ENCODE data around the gene F12. TPM values are rescaled to one million over a fixed set of nuclear protein-coding genes. Genes with fewer than 3 reads are reported as not detected.

F12 gene
- total RNA-seq, 2 experiments from 2014 or later: 3.8 TPM; not detected in 1

GRCh38 chr5:177393990-177394389, 15.4 kb downstream of the F12 start:
- Histone ChIP-seq H2AFZ (ENCODE audit: low read length) (no peak overlapping the region), H3K36me3 (ENCODE audit: insufficient read depth, low read length) (no peaks in the 10 kb centered on the region), H3K9me3 (ENCODE audit: low read length) (no peaks in the 10 kb centered on the region), H3K27ac (ENCODE audit: low read depth, low read length, poor library complexity, severe bottlenecking) (no peak overlapping the region), H3K79me2 (ENCODE audit: insufficient read depth, low read depth, low read length) (no peaks in the 10 kb centered on the region), H3K4me3 (ENCODE audit: low read depth, low read length, poor library complexity, severe bottlenecking) (no peak overlapping the region), H4K20me1 (ENCODE audit: insufficient read depth, low read length) (no peaks in the 10 kb centered on the region), H3K9me2 (ENCODE audit: insufficient read depth, low read length) (no peaks in the 10 kb centered on the region), H3K4me2 (ENCODE audit: low read length) (no peak overlapping the region), H3K4me1 (ENCODE audit: insufficient read depth, low read length, poor library complexity, severe bottlenecking) (peaks cover 33% of the 10 kb centered on the region)
- intact Hi-C loops (cut with micrococcal nuclease; ENCODE audit: unreplicated experiment): no loop called here
- BruUV-seq (replicated peaks): no TSS peak
- TF ChIP-seq CTCF (conservative IDR thresholded peaks at IDR 0.05; ENCODE audit: low read length) (no peak), EZH2phosphoT487 (IDR thresholded peaks at IDR 0.05; ENCODE audit: borderline replicate concordance, low read depth, low read length) (no peak)
- POLR2A ChIA-PET: no interaction called here
- CTCF ChIA-PET (ENCODE audit: unreplicated experiment): interaction anchor here (0.6 kb wide), 1 partner anchor 104 kb away, joined by 3 read pairs; no protein-coding TSS in a partner anchor
- no peak for DNase-seq (ENCODE audit: low spot score)

- H3K4me3 ChIP-seq (ENCODE audit: low read depth, low read length, poor library complexity, severe bottlenecking): no peak overlapping the region
- H3K9me2 ChIP-seq (ENCODE audit: insufficient read depth, low read length): no peaks in the 10 kb centered on the region
- no TSS peak for BruUV-seq (replicated peaks)
- POLR2A ChIA-PET: interaction anchor here (0.7 to 1.5 kb wide), 2 partner anchors 10 to 52 kb away, joined by 4 to 5 read pairs; no protein-coding TSS in a partner anchor
- no peaks in the 10 kb centered on the region for H3K36me3 ChIP-seq (ENCODE audit: insufficient read depth, low read length)
- H3K27ac ChIP-seq (ENCODE audit: low read depth, low read length, poor library complexity, severe bottlenecking): no peak overlapping the region
- intact Hi-C loops (cut with micrococcal nuclease; ENCODE audit: unreplicated experiment): no loop called here
- H4K20me1 ChIP-seq (ENCODE audit: insufficient read depth, low read length): no peaks in the 10 kb centered on the region
- no peaks in the 10 kb centered on the region for H3K79me2 ChIP-seq (ENCODE audit: insufficient read depth, low read depth, low read length)
- H3K9me3 ChIP-seq (ENCODE audit: low read length): no peaks in the 10 kb centered on the region
- TF ChIP-seq EZH2phosphoT487 (IDR thresholded peaks at IDR 0.05; ENCODE audit: borderline replicate concordance, low read depth, low read length): no peak
- TF ChIP-seq CTCF (conservative IDR thresholded peaks at IDR 0.05; ENCODE audit: low read length): no peak
- no peak overlapping the region for H2AFZ ChIP-seq (ENCODE audit: low read length)
- no peak for DNase-seq (ENCODE audit: low spot score)
- H3K4me1 ChIP-seq (ENCODE audit: insufficient read depth, low read length, poor library complexity, severe bottlenecking): peaks cover 40% of the 10 kb centered on the region
- no peak overlapping the region for H3K4me2 ChIP-seq (ENCODE audit: low read length)
- CTCF ChIA-PET (ENCODE audit: unreplicated experiment): interaction anchor here (1.2 kb wide), 1 partner anchor 10 kb away, joined by 3 read pairs; no protein-coding TSS in a partner anchor
Measured at GRCh38 chr5:177393206-177393765, 16.1 kb downstream of the F12 start.

GRCh38 chr5:177392765-177393164, 16.6 kb downstream of the F12 start:
- no peak overlapping the region for H2AFZ ChIP-seq (ENCODE audit: low read length)
- ChIA-PET POLR2A (interaction anchor here (0.7 to 1.5 kb wide), 2 partner anchors 11 to 53 kb away, joined by 4 to 5 read pairs; no protein-coding TSS in a partner anchor), CTCF (ENCODE audit: unreplicated experiment) (interaction anchor here (0.5 to 1.2 kb wide), 2 partner anchors 10 to 22 kb away, joined by 3 to 8 read pairs; no protein-coding TSS in a partner anchor)
- H3K79me2 ChIP-seq (ENCODE audit: insufficient read depth, low read depth, low read length): no peaks in the 10 kb centered on the region
- no peak overlapping the region for H3K27ac ChIP-seq (ENCODE audit: low read depth, low read length, poor library complexity, severe bottlenecking)
- no peaks in the 10 kb centered on the region for H3K36me3 ChIP-seq (ENCODE audit: insufficient read depth, low read length)
- no peaks in the 10 kb centered on the region for H4K20me1 ChIP-seq (ENCODE audit: insufficient read depth, low read length)
- no peak overlapping the region for H3K4me3 ChIP-seq (ENCODE audit: low read depth, low read length, poor library complexity, severe bottlenecking)
- H3K9me2 ChIP-seq (ENCODE audit: insufficient read depth, low read length): no peaks in the 10 kb centered on the region
- TF ChIP-seq CTCF (conservative IDR thresholded peaks at IDR 0.05; ENCODE audit: low read length) (no peak), EZH2phosphoT487 (IDR thresholded peaks at IDR 0.05; ENCODE audit: borderline replicate concordance, low read depth, low read length) (no peak)
- intact Hi-C loops (cut with micrococcal nuclease; ENCODE audit: unreplicated experiment): no loop called here
- no peak overlapping the region for H3K4me2 ChIP-seq (ENCODE audit: low read length)
- DNase-seq (ENCODE audit: low spot score): no peak
- peaks cover 45% of the 10 kb centered on the region for H3K4me1 ChIP-seq (ENCODE audit: insufficient read depth, low read length, poor library complexity, severe bottlenecking)
- H3K9me3 ChIP-seq (ENCODE audit: low read length): no peaks in the 10 kb centered on the region
- no TSS peak for BruUV-seq (replicated peaks)
